GM19324 (cell line): ENCODE measurements around the gene MBD5.
"Not testable (repeated sequence)": the region's sequence is repeated elsewhere in the genome, so short reads cannot be mapped to it uniquely, and the experiment has no call there.

Source experiments
- ATAC-seq: cut with Tn5 transposase; IDR thresholded peaks from one replicate; pipeline ENCODE4 v1.9.1; 2021; ENCODE audit warnings: mild to moderate bottlenecking, moderate library complexity; ENCODE audit not compliant: unreplicated experiment, low FRiP score

Gene MBD5

GRCh38 chr2:148533004-148533403 is 512.1 kb downstream of the MBD5 start:
- ATAC-seq, result no peak

GRCh38 chr2:148533685-148534084 is 512.8 kb downstream of the MBD5 start:
- no peak for ATAC-seq

GRCh38 chr2:148534416-148535204 is 513.7 kb downstream of the MBD5 start:
- no peak for ATAC-seq

DNA sequence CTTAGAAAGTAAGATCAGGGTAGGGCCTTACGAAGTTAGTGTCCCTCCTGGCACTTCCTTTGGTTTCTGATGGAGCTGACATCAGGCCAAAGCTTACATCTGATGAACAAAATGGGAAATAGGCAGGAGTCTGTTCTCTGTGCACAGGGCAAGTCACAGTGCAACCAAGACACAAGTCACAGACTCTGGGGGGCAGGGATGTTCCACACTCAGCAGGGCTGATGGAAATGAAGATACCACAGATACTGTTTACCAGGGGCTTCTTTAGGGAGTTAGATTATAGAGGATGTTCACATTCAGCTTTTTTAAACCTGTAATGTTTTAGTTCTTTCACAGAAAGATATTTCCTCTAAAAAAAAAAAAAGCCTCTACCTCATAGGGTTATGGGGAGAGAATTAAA is 517.5 kb downstream of the MBD5 start:
- ATAC-seq, result no peak

DNA sequence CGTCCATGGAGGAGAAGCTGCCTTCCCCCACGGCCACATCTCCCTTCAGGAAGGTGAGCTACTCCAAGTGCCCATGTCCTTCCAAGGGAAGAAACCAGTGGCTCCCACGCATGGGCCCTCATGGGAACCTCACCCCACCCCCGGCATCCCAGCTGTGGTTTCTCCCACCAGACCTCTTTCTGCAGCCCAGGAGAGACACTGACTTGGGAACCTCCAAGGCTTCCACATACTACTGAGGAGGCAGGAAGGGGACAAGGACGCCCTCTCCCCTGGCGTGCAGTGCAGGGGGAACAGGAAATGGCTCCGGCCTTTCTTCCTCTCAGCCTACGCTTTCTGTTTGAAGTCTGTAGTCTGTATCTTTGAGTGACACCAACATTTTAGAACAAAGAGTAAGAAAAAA is 519.1 kb downstream of the MBD5 start:
- ATAC-seq, result no peak

- no peak for ATAC-seq
Measured at GRCh38 chr2:148541792-148542191, 520.9 kb downstream of the MBD5 start.

- ATAC-seq, result no peak
Measured at GRCh38 chr2:148542614-148543013, 521.7 kb downstream of the MBD5 start.

GRCh38 chr2:148543088-148543540 is 522.2 kb downstream of the MBD5 start:
- not testable (repeated sequence) for ATAC-seq

GRCh38 chr2:148545390-148546256 is 524.7 kb downstream of the MBD5 start:
- ATAC-seq, result no peak

DNA sequence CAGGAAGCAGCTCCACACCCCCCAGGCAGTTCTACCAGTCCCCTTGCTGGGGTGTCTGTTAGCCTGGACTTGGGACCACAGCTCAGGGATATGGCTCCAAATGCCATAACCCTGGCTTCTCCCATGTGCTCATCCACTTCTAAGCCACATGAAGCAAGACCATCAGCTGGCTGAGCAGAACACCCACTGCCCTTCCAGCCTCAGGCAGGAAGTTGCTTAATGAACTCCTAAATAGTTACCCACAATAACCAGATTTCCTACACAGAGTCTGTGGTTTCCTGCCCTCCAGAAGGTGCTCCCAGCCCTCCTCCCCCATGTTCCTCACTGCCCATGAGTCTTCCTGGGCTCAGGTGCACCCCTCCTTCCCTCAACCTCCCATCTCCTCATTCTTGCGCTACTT is 525.4 kb downstream of the MBD5 start:
- ATAC-seq, result no peak

DNA sequence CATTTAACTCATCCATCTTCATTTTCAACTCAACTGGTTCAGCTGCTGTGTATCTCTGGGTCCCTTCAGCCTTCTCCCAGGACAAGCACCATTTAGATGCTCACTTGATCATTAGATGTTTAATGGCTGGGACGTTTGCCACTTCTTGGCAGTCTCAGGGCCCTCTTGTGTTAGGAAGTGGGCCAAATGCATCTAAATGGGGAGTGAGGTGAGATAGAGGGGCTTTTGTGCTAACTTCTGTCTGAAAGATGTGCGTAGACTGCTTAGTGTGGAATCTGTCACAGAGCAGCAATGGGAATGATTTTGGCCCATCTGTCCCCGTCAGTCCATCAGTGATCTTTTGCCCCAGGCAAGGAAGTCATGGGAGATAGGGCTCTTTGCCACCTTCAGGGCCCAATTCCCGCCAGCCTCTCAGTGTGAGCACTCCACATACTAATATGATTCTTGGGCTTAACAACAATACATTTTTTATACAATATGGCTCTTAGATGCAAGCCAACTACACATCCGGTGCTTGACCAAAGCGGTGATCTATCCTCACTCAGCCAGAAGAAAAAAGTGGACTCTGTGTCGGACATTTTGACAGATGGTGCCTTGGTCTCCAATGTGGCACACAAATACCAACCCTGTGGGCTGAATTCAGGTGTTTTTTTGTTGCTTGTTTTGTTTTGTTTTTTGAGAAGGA is 528.0 kb downstream of the MBD5 start:
- ATAC-seq, result no peak

DNA sequence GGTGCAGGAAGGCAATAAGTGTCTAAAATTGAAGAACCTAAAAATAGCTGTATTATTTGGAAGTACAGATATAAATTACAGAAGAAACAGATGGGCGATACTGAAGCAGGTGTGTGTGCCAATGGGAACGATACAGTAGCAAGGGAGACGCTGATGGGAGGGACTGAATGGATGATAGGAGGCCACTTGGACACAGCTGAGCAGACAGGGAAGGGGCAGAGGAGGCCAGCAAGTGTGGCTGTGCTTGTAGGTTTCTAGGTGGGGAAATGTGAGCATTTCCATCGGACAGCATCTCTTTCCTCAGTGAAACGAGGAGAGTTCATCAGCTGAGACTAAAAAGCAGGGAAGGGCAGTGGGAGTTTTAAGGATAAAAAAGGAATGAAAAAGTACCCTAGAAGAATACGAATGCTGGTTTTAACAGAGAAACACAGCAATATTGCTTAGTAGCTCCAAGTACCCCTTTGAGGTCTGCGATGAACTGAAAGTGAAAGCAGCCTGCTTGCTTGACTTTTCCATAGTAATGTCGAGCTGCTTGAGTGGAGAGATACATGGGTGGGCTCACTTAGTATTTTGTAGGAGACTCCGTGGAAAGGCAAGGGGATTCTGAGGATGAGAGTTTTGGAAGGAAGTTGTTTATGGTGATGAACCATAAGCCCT is 531.9 kb downstream of the MBD5 start:
- ATAC-seq, result no peak

DNA sequence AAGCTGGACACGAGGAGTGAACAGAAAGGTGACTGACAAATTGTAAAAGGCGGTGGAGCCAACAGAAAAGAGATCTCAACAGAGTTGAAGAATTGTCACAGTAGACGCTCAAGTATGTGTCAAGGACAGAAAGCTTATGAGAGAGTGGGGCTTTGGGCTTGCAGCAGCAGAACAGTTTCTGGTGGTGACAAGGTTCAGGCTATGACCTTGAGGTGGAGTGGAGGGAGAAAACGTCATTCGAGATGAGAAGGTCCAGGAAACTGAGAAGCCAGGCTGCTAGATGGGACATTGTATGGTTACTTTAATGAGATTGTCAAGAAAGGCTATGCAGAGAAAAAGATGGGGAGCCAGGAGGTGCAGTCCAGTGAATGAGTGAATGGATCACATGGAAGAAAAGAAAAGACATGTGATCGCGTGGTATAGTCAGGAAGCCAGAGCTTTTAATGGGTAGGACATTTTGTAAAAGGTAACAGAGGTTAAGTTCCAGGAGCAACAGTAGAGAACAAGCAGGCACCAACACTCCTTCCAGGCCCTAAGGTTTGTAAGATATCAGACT is 532.5 kb downstream of the MBD5 start:
- ATAC-seq, result no peak

- ATAC-seq, result no peak
Measured at GRCh38 chr2:148554459-148555247, 533.8 kb downstream of the MBD5 start.

DNA sequence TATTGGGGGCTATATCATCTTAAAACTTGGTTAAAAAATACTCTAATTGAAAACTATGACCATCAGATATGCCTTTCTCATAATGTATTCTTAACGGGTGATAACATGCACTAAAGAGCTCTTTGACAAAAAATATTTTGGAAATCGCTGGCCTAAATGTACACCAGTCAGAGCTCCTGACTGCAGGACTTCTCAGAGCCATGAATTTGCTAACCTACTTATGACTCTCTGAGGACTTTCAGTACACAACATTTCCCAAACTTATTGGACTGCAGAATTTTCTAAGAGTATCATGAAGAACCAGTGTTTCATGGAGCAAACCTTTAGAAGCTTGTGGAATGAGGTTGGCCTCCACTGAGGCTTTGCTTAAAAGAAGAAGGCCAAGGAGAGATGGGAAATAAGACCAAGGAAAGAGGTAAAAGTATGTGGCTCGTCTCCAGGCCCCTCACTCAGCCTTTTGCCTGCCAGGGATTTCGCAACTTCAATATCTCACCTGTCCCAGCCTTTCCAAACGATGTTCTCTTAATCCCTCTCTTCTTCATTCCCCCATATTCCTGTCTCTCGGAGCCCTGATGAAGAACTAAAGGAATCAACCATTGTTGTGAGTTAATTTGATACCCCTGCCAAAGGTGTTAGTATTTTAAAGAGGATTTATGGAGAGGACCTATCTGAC is 534.9 kb downstream of the MBD5 start:
- no peak for ATAC-seq

- peak; percentile 61 for ATAC-seq
Measured at GRCh38 chr2:148557844-148558436, 537.0 kb downstream of the MBD5 start.

GRCh38 chr2:148560496-148560895 is 539.6 kb downstream of the MBD5 start:
- no peak for ATAC-seq

DNA sequence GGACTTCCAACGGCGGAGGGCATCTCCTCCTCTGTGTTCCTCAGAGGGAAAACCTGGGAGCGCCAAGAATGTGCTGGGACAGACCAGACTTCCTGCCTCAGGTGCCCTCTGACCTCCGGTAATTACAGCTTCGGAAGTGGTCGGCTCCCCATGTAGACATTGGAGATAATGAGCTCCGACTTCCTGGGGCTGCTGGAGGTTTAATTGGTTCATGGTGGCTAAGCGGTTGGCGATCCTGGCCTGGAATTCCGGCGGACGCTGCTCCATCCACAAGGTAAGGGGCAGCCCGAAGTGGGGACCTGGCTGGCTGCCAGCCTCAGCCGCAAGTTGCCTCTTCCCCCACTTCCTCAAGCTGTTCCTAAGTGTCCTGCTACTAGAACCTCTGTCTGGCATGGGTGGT is 540.5 kb downstream of the MBD5 start:
- ATAC-seq, result no peak
